H4 (cell line): ENCODE results near the gene MASTL. TPM values are rescaled to one million over a fixed set of nuclear protein-coding genes. Genes with fewer than 3 reads are reported as not detected.

Experiments used
- DNase-seq: peaks from one replicate; pipeline ENCODE4 v3.0.0-alpha.2; 2015; ENCODE audit warnings: low spot score
- total RNA-seq: library from RNA; depleted of rRNA; stranded (reverse); fragments of >200 nt; shearing (Covaris generic); gene quantifications from 2 replicates; pipeline ENCODE4 v1.2.3, GENCODE V29; 2014; rRNA removed

MASTL gene
- total RNA-seq, 1 experiment from 2014 or later, result 18.1 TPM

GRCh38 chr10:27225011-27225590 lies 69.9 kb downstream of the MASTL start:
- DNase-seq, result no peak

DNA sequence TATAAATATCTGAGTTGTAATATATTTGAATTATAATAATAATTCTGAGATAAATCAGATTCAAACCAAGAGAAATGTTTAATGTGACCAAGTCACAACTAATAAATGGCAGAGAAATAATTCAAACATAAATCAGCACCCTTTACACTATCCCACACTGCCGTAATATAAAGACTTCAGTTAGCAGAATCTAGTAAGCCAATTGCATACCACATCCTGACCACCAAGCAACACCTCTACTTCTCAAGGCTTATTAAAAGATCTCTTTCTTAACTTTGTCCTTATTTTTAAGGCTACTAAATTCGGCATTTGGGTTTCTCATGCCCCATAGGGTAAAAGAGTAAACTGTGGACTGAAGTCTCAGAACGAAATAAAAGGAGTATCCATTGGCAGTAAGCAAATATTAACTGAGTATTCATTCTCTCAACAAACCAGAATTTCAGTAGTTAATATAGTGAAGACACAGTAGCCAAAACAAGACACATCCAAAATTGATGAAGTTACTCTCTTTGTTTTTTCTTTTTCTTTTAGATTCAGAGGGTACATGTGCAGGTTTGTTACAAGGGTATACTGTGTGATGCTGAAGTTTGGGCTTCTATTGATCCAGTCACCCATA lies 70.6 kb downstream of the MASTL start:
- no peak for DNase-seq

GRCh38 chr10:27230022-27230421 lies 74.9 kb downstream of the MASTL start:
- DNase-seq, result no peak

DNA sequence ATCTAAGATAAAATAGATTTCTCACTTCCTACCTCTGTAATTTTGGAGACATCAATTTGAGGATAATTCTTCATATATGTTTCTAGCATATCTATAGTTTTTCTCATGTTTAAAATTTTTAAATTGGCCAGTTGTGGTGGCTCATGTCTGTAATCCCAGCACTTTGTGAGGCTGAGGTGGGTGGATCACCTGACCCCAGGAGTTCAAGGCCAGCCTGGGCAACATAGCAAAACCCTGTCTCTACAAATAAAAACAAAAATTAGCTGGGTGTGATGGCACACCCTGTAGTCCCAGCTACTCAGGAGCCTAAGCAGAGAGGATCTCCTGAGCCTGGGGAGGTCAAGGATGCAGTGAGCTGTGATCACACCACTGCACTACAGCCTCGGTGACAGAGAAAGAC lies 80.6 kb downstream of the MASTL start:
- DNase-seq, result no peak

Other genes starting within 250 kb of the MASTL start
- 6.9 and 9.1 TPM in 2 replicates for gene ANKRD26, start 54.9 kb upstream of the MASTL start, total RNA-seq
- gene YME1L1, start 968 bp upstream of the MASTL start, total RNA-seq, result 58.6 and 71.2 TPM in 2 replicates
- gene ACBD5, start 85.4 kb downstream of the MASTL start, total RNA-seq, result 10.1 and 15.5 TPM in 2 replicates